AG04450 (cell line): ENCODE results near the gene TRAF2. TPM values are rescaled to one million over a fixed set of nuclear protein-coding genes. Genes with fewer than 3 reads are reported as not detected.

Experiments used
- CTCF ChIA-PET: fragments of 300-600, 350-600 bp; formaldehyde crosslinking; extraction: SDS; loops from one replicate; lab custom pipeline; 2022; ENCODE audit warnings: antibody characterized with exemption, inconsistent platforms; lab: Charles Lee
- POLR2A ChIA-PET: fragments of 350-600 bp; formaldehyde crosslinking; extraction: SDS; loops from one replicate; lab custom pipeline; 2021; ENCODE audit warnings: antibody characterized with exemption, inconsistent platforms; lab: Yijun Ruan, JAX
- DNase-seq: peaks from one replicate; pipeline ENCODE4 v3.0.0-alpha.2; 2011; ENCODE audit warnings: low read depth, low spot score
- H3K27ac ChIP-seq: one replicate; pipeline ENCODE4 v1.5.1; 2012; ENCODE audit warnings: low read depth, low read length, control low read depth
- H3K27me3 ChIP-seq: one replicate; pipeline ENCODE4 v1.6.0; 2012; ENCODE audit warnings: low read length; ENCODE audit not compliant: control insufficient read depth, insufficient read depth
- H3K4me3 ChIP-seq: 2 replicates; pipeline ENCODE4 v1.5.1; 2011; ENCODE audit warnings: mild to moderate bottlenecking, low read depth, low read length, control low read depth
- H3K9me3 ChIP-seq: 2 replicates; pipeline ENCODE4 v1.5.1; 2012; ENCODE audit warnings: low read length; ENCODE audit not compliant: control insufficient read depth, insufficient read depth
- polyA plus RNA-seq: library from polyadenylated mRNA; depleted of rRNA; stranded (reverse); fragments of >200 nt; gene quantifications from 2 replicates; pipeline ENCODE4 v1.2.3, GENCODE V29; 2011
- TF ChIP-seq, protein P1 (sequence below): IDR thresholded peaks from 2 replicates; pipeline ENCODE4 v1.5.1; 2011; ENCODE audit warnings: low read depth, low read length, control low read depth, inconsistent platforms

TRAF2 gene
- polyA plus RNA-seq, 1 experiment, result 6.1 TPM

DNA sequence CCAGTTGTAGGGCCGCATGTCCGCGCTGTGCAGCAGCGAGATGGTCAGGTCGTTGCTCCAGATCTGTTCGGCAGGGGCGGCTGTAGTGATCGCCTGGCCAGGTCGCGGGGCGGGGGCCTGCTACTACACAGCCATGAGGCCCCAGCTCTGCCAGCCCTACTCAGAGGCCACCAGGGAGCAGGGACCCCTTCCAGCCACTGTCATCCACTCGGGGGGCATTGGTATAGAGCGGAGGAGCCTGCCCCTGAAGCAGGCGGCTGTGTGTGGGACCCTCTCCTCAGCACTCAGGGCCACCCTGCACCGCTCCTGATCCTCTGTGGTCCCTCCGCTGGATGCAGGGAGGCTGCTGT, 56.5 kb downstream of the TRAF2 start:
- no peaks in the 10 kb centered on the region for H3K27me3 ChIP-seq
- ChIA-PET CTCF (no interaction called here), POLR2A (no interaction called here)
- TF ChIP-seq, protein P1, sequence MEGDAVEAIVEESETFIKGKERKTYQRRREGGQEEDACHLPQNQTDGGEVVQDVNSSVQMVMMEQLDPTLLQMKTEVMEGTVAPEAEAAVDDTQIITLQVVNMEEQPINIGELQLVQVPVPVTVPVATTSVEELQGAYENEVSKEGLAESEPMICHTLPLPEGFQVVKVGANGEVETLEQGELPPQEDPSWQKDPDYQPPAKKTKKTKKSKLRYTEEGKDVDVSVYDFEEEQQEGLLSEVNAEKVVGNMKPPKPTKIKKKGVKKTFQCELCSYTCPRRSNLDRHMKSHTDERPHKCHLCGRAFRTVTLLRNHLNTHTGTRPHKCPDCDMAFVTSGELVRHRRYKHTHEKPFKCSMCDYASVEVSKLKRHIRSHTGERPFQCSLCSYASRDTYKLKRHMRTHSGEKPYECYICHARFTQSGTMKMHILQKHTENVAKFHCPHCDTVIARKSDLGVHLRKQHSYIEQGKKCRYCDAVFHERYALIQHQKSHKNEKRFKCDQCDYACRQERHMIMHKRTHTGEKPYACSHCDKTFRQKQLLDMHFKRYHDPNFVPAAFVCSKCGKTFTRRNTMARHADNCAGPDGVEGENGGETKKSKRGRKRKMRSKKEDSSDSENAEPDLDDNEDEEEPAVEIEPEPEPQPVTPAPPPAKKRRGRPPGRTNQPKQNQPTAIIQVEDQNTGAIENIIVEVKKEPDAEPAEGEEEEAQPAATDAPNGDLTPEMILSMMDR, result no peak
- no peak overlapping the region for H3K27ac ChIP-seq
- H3K9me3 ChIP-seq, result peaks cover 16% of the 10 kb centered on the region; the same call in 1 of the 2 replicates
- no peak for DNase-seq
- peak overlapping the region; percentile 78 for H3K4me3 ChIP-seq

DNA sequence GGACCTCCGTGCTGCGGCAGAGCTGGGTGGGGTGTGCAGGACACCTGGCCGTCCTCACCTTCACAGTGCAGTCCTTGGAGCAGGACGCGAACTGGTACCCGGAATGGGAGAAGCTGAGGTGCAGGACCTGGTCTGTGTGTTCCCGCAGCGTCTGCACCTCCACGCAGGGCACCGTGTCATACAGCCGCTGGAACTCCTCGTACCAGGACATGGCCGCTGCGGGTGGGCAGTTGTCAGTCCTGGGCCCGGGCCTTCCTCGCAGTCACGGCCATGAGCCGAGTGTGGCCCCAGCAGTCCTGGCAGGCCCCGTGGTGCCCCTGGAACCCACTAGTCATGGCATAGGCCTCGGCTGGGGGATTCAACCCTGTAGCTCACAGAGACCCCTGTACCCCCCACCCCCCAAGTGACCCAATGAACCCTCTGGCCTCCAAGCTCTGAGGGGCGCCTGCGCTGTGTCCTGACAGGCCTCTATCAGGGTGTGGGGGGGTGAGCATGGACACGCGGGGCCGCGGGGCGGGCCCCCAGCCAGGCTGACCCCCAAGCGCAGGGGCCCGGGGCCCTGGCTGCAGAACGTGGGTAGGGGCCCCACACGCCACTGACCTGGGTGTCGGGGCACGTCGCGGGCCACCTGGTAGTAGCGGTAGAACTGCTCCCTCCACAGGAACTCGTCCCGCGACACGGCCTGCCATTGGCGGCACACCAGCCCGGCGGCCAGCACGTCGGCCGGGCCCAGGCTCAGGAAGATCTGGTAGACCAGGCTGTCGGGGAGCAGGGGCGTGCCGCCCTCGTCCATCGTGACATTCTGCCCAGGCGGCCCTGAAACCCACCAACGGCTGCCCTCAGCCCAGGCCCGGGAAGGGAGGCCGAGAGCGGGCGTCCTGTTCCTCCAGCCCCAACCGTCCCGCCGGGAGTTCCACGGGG, 57.2 kb downstream of the TRAF2 start:
- CTCF ChIA-PET, result no interaction called here
- TF ChIP-seq, protein P1, result no peak
- Histone ChIP-seq H3K27me3 (no peaks in the 10 kb centered on the region), H3K4me3 (peak overlapping the region; percentile 78), H3K9me3 (peaks cover 16% of the 10 kb centered on the region; the same call in 1 of the 2 replicates), H3K27ac (peak overlapping the region; percentile 61)
- DNase-seq, result no peak
- POLR2A ChIA-PET, result interaction anchor here (1.0 to 1.2 kb wide), 2 partner anchors 62 to 86 kb away, joined by 3 read pairs; no protein-coding TSS in a partner anchor

DNA sequence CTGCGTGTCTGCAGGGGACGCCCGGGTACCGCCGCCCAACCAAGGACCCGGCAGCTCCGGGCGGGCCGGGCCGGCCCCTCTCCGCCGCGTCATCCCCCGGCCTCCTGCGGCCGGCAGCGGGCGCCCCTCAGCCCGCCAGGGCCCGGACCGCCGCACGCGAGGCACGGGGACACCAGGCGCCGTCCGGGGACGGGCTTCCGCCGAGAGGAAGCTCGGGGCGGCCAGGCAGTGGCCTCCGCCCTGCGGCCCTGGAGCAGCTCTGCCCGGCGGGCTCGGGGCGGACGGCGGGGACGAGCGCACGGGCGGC, 57.8 kb downstream of the TRAF2 start:
- TF ChIP-seq, protein P1, result no peak
- Histone ChIP-seq H3K27me3 (no peaks in the 10 kb centered on the region), H3K9me3 (peaks cover 16% of the 10 kb centered on the region; the same call in 1 of the 2 replicates), H3K4me3 (peak overlapping the region; percentile 78), H3K27ac (peak overlapping the region; percentile 61)
- DNase-seq, result peak; percentile 10
- CTCF ChIA-PET, result interaction anchor here (0.6 to 1.2 kb wide), 2 partner anchors 58 to 85 kb away, joined by 3 to 6 read pairs; partner anchors contain the start of gene TRAF2
- POLR2A ChIA-PET, result interaction anchor here (1.0 to 1.2 kb wide), 2 partner anchors 62 to 85 kb away, joined by 3 read pairs; no protein-coding TSS in a partner anchor

DNA sequence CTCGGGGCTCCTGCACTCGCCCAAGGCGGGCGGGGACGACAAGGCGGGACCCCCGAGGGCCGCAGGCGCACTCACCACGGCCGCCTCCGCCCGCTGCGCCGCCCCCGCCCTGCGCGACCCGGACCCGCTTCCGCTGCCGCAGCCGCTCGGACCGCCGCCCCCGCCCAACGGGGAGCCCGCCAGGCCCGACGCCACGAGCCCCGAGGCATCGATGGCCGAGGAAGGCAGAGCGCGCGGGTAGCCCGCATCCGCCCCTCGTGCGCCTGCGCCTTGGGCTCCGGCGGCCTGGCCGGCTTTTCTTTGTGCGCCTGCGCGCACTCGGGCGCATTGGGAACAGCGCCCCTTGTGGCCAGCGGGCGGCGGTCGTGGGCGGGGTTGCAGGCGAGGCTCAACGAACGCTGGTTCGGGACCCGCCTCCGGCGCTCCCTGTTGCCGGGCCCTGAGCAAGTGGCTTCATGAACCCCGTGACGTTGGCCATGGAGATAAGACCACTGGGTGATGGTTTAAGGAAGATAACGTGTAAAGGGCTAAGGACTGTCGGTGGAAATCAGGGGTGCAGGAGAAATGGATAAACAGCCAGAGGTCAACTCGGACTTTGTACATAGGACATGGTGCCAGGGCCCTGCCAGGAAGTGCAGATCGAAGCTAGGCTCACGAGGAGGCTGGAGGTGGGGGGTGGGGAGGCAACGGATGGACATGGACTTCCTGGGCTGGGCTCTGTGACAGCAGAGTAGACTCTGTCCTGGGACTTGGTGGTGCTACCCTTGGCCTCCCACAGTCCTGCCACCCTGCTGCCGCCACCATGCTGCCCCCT, 58.4 kb downstream of the TRAF2 start, which contains the start of the genes C8G and FBXW5:
Gene C8G (plus strand): TSS at position 725 of the 814 bp plus-strand sequence. CDS start 78 bp downstream, at position 803.
Gene FBXW5 (minus strand): TSS at position 220 of the 814 bp plus-strand sequence. CDS start 655 bp downstream, outside the sequence.
- H3K4me3 ChIP-seq, result peak within 1 kb of the TSS; percentile 78
- peaks cover 16% of the 10 kb centered on the region; the same call in 1 of the 2 replicates for H3K9me3 ChIP-seq
- DNase-seq, result peak; percentile 74
- peak within 1 kb of the TSS; percentile 61 for H3K27ac ChIP-seq
- ChIA-PET POLR2A (interaction anchor here (1.0 kb wide), 1 partner anchor 63 kb away, joined by 3 read pairs; no protein-coding TSS in a partner anchor), CTCF (interaction anchor here (0.5 to 4.0 kb wide), 5 partner anchors 35 to 265 kb away, joined by 3 to 105 read pairs (median 3); partner anchors contain the start of gene TRAF2)
- no peaks in the 10 kb centered on the region for H3K27me3 ChIP-seq
- TF ChIP-seq, protein P1, result peak; percentile 86
